ENCODE data around the gene TMEM255B.

DNA sequence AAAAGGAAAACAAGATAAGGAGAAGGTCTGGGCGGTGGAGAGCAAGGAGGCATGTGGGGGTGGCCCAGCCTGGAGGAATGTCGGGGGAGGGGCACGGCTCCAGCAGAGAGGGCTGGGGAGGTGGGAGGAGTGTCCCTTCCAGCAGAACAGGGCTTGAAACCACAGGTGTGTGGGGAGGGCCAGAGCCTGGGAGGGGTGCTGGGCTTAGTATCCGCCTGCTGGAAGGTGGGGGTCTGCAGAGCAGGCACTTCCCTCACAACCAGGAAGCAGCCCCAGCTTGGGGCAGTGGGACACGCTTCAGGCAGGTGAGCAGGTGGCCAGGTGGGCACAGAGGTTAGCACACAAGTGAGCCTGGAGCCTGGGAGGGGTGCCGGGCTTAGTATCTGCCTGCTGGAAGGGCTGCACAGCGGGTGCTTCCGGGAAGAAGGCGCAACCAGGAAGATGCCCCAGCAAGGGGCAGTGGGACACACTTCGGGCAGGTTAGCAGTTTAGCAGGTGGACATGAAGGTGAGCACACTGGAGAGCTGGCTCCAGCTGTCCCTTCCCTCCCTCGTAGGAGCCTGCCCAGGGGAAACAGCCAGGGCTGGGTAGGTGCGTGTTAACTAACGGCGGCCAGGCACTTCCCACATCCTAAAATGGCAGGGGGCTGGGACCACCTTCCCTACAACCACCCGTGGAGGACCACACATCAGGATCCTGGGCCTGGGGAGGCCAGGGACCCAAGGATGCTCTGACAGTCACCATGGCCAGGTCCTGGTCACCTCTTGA, 101.8 kb downstream of the TMEM255B start:
- TF ChIP-seq, protein P1, sequence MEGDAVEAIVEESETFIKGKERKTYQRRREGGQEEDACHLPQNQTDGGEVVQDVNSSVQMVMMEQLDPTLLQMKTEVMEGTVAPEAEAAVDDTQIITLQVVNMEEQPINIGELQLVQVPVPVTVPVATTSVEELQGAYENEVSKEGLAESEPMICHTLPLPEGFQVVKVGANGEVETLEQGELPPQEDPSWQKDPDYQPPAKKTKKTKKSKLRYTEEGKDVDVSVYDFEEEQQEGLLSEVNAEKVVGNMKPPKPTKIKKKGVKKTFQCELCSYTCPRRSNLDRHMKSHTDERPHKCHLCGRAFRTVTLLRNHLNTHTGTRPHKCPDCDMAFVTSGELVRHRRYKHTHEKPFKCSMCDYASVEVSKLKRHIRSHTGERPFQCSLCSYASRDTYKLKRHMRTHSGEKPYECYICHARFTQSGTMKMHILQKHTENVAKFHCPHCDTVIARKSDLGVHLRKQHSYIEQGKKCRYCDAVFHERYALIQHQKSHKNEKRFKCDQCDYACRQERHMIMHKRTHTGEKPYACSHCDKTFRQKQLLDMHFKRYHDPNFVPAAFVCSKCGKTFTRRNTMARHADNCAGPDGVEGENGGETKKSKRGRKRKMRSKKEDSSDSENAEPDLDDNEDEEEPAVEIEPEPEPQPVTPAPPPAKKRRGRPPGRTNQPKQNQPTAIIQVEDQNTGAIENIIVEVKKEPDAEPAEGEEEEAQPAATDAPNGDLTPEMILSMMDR (IDR thresholded peaks at IDR 0.05), result no peak
- peak in 1 of 2 donors; percentile 17 for TF ChIP-seq POLR2A (IDR thresholded peaks at IDR 0.05)

All from Peyer's patch (tissue), 4 donors.